HG02588 (cell line): ENCODE results near the gene TRAPPC10.

Experiments used
- ATAC-seq: cut with Tn5 transposase; IDR thresholded peaks from one replicate; pipeline ENCODE4 v1.9.1; 2021; ENCODE audit warnings: mild to moderate bottlenecking, moderate library complexity; ENCODE audit not compliant: unreplicated experiment

Gene TRAPPC10

DNA sequence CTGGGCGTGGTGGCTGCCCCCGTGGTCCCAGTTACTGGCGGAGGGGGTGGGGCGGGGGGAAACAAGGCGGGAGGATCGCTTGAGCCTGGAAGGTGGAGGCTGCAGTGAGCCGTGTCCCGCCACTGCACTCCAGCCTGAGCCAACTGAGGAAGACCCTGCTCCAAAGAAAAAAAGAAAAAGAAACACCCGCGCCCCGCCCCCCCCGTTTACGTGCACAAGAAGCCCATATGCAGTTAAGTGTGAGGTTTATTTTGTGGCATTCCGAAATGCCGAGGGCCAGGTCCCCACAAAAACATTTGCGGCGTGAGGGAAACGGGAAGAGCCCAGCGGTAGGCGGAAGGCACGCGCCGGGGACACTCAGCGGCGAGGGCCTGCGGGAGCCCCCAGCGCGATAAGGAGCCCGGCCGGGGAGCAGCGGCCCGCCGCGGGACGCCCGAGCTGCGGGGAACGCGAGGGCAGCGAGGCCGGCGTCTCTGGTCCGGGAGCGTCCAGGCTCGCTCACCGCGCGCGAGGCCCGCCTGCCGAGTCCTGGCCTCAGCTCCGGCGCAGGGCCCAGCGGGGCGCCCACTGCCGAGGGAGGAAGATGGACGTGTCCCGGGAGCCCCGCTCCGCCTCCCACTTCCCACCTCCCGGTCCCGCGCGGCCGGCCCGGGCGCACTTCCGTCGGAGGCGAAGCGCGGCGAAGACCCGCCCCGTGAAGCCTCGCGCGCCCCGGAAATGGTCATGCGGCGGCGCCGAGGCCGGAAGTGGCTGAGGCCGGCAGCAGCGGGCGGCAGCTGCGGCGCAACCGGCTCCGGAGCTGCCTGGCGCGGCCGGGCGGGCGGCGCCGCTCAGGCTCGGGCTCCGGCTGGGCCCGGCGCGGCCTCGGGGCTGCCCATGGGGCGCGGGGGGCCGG lies at the start of gene TRAPPC10:
Gene TRAPPC10, plus strand, starts transcription at position 731 of the 895 bp plus-strand sequence. CDS start 185 bp downstream, outside the sequence.
- peak; percentile 63 for ATAC-seq

- no peak for ATAC-seq
Observed at GRCh38 chr21:43965911-43966585, 46.1 kb upstream of the TRAPPC10 start.

DNA sequence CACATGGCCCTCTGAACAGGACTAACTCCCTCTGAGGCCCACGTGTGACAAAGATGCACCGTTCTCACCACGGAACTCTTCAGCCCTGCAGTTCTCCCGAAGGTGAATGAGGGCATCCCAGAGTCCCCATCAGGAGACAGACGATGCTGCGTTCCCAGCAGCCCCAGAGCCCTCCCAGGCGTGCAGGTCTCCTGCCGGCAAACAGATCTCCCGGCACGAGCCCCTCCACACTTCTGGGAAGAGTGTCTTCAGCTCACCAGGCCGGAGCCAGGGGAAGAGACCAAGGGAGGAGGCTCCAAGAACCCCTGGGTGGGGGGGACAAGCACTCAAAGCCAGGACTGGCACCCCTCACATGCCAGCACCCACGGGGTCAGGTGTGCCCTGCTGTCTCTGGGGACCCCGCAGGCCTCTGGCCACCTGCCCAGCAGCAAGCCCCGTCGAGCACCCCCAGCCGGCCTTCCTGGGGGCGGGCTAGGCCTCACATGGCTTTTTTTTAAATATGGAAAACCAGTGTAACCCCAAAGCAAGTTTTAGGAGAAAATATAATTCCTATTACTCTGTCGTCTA lies 45.1 kb upstream of the TRAPPC10 start:
- ATAC-seq, result no peak

DNA sequence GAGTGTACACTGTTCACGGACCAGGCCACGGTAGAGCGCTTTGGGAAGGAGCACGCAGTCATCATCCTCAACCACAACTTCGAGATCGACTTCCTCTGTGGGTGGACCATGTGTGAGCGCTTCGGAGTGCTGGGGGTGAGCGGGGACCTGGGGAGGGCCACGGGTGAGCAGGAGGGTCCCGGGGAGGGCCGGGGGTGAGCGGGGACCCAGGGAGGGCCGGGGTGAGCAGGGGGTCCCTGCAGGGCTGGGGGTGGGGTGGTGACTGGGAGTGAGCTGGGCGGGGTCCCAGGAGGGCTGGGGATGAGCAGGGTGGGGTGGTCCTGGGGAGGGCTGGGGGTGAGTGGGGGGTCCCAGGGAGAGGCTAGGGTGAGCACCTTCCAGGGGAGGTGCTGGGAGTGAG lies 44.1 kb upstream of the TRAPPC10 start:
- no peak for ATAC-seq

DNA sequence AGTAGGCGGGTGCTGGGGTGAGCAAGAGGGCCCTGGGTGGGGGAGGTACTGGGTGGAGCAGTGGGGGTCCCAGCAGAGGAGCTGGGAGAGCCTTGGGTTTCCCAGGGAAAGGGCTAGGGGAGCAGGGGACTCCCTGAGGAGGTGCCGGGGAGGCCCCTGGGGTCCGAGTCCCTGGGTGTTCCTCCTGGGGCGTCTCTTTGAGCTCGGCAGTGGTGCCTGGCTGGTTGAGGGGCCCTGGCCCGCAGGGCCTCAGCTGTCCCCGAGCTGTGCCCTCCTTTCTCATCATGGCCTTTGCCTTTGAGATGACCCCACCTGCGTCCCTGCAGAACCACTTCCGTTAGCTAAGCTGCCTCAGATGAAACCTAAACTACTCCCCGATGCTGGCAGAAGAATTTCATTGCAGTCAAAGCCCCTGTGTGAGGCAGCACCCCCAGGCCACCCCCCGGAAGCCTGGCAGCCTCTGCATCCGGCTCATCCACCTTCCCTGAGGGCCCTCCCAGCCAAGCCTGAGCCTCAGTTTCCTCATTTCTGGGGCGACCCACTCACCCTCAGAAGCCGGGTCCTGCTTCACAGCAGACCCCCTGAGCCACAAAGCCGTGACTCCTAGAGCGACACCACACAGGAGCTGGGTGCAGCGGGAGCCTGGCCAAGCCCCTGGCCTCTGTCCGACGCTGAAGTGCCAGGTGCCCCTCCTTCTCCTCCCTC lies 43.5 kb upstream of the TRAPPC10 start:
- ATAC-seq, result no peak

DNA sequence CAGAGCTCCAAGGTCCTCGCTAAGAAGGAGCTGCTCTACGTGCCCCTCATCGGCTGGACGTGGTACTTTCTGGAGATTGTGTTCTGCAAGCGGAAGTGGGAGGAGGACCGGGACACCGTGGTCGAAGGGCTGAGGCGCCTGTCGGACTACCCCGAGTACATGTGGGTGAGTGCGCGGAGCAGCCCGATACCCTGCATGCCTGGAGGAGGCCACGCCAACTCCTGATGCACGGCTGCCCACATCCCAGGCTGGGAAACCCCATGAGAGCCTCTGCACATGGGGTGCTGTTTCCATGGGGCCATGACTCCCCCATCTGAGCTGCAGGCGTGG lies 43.0 kb upstream of the TRAPPC10 start:
- ATAC-seq, result no peak

GRCh38 chr21:43970551-43970950 lies 41.6 kb upstream of the TRAPPC10 start:
- ATAC-seq, result no peak

DNA sequence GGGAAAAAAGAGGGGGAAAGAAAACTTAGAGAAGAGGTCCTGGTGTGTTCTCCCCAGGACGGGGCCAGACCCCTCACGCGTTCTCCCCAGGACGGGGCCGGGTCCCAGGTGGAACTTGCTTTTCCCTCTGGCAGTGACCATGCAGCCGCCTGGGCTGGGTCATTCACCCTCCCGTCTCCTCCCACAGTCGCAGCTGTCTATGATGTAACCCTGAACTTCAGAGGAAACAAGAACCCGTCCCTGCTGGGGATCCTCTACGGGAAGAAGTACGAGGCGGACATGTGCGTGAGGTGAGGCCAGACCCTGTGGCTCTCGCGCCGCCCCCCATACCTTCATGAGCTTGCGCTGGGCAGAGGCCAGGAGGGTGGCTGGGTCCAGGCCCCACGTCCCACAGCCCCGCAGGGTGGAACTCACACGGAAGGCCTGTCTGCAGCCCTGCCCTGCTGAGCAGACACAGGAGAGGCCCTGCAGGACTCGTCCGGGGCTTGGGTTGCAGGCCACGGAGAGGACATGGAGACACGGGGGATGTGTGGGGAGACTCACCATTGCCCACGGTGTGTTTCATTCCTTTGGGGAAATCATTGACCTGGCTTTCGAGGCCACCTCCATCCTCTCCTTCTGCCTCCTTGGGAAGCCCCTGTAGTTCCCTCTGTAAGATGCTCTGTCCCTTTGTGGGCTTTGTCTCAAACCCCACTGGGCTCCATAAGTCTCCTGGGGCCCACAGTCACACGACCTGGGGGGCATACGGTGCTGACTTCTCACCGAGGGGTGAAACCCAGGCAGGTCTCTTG lies 40.7 kb upstream of the TRAPPC10 start:
- no peak for ATAC-seq

DNA sequence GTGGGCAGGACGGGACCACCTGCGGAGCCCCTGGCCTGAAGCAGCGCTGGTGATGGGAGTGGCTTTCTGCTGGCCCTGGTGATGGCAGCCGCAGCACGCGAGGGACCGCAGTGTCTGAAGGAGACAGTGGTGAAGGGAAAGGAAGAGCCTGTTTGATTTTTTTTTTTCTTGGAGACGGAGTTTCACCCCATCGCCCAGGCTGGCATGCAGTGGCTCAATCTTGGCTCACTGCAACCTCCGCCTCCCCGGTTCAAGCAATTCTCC lies 40.2 kb upstream of the TRAPPC10 start:
- ATAC-seq, result no peak

DNA sequence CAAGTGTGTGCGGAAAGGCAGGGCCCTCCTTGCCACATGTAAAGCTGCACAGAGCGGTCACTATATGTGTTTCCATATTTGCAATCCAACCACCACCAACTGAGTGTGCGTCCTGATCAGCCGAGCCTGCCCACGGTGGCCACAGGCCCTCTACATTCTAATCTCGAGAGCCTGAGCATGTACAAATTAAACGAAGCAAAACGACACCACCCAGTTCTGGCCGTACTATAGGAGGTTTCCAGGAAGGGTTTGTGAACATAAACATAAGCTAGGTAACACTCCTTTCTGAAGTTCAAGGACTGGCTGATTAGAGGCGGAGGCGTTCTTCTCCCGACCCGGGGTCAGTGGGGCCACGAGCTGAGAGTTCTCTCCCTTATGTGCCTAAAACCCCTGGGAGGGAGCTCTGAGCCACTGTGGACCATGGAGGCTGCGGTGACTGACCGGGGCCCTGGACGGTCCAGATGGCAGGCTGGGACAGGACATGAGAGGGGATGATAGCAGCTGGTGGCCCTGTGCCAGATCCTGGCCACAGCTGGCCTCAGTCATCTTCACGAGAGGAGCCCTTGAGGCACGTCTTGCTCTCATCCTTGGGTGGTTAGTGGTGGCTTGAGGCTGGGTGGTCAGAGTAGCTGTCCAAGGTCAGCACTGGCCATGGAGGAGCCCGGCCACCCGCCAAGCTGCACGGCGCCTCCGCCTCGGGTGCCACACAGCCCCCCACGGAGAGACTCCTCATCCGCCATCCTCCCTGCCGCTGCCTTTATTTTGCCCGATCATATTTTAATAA lies 39.1 kb upstream of the TRAPPC10 start:
- ATAC-seq, result no peak

- no peak for ATAC-seq
Observed at GRCh38 chr21:43973634-43973955, 38.5 kb upstream of the TRAPPC10 start.

DNA sequence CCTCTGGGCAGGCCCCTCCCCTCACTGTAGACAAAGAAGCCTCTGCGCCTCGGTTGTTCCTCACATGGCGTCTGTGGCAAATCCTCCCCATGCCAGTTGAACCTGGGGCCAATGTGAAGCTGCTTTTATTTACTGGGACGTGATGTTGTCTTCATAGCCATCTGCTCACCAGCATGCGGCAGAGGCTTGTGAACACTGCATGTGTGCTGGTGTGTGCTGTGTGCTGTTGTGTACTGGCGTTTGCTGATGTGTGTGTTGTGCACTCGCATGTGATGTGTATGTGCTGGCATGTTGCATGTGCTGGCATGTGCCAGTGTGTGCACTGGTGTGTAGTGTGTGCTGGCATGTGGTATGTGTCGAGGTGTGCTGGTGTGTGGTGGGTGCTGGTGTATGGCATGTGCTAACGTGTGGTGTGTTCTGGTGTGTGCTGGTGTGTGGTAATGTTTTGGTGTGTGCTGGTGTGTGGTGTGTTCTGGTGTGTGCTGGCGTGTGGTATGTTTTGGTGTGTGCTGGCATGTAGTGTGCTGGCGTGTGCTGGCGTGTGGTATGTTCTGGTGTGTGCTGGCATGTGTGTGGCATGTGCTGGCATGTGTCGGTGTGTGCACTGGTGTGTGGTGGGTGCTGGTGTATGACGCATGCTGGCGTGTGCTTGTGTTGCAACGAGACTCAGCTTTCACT lies 37.2 kb upstream of the TRAPPC10 start:
- no peak for ATAC-seq

GRCh38 chr21:43975469-43976098 lies 36.5 kb upstream of the TRAPPC10 start:
- no peak for ATAC-seq

DNA sequence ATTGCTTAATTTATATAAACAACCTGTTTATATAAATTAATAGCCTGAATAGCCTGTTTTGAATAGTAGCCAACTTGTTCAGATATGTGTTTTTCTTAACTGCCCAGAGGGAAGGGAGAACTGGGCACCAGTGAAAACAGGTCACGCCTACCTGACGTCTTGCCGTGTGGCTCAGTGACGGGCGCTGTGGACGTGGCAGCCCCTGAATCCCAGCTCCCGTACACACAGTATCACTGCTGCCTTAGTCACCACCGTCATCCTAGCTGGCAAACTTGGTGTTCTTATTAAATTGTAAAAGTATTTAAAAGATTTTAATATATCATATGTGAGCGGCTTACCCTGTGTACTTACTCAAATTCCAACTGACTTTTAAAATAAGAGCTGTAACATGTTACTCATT lies 35.4 kb upstream of the TRAPPC10 start:
- no peak for ATAC-seq

DNA sequence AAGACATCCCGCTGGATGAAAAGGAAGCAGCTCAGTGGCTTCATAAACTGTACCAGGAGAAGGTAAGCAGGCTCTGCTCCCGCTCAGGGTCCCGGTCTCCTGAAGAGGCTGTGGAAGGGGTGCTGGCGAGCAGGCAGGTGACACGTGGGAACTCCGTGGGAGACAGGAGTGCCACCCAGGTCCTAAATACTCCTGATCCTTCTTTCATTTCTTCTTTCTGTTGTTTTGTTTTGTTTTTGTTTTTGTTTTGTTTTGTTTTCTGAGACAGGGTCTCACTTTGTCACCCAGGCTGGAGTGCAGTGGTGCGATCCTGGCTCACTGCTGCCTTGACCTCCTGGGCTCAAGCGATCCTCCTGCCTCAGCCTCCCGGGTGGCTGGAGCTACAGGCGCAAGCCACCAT lies 34.0 kb upstream of the TRAPPC10 start:
- ATAC-seq, result no peak

DNA sequence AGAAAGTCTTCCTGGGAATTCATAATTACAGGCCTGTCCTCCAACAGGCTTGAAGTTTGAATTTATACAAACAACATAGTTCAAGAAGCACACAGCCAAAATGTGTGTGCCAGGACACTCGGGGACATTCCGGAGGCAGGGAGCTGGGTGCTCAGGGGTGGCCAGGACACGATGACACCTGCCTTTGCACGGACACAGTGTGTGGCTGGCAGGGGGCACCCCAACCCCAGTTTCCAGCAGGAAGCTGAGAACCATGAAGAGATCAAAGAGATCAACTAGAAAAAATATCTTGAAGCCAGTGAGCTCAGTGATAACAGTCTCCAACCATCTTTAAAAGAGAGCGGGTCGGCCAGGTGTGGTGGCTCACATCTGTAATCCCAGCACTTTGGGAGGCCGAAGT lies 32.5 kb upstream of the TRAPPC10 start:
- ATAC-seq, result no peak

- ATAC-seq, result no peak
Observed at GRCh38 chr21:43981151-43981870, 30.8 kb upstream of the TRAPPC10 start.

DNA sequence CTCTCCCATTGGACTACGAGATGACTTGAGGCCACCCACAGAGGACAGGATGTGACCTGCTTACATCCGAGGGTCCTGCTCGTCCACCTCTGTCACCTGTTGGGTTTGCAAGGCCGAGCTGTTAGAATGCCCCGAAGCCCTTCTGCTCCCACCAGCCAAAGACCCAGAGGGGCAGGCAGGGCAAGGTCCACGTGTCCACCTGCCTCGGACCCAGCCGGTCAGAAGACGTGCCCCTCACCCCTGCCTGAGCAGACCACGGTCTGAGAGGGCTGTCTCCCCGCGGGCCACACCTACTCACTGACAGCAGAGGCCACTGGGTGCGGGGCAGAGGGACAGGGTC lies 30.3 kb upstream of the TRAPPC10 start:
- no peak for ATAC-seq
